OCI-LY7 (cell line): ENCODE data around the gene TRAF3IP1. TPM values are rescaled to one million over a fixed set of nuclear protein-coding genes. Genes with fewer than 3 reads are reported as not detected.
A peak's percentile ranks its signal among the peaks of the same experiment; 100 is the strongest.

ENCODE experiments used
- BruUV-seq: library from RNA; stranded (reverse); fragments of 400-500 nt; replicated peaks from 2 replicates; lab custom pipeline; 2021; lab: Mats Ljungman, UMichigan
- CTCF ChIA-PET: fragments of 300-600 bp; sonication (Branson Sonifier 250); formaldehyde crosslinking; loops from one replicate; lab custom pipeline; 2022; ENCODE audit warnings: antibody characterized with exemption; ENCODE audit not compliant: unreplicated experiment; lab: Charles Lee
- POLR2A ChIA-PET: fragments of 300-600 bp; sonication (Branson Sonifier 250); formaldehyde crosslinking; loops from one replicate; lab custom pipeline; 2022; ENCODE audit warnings: antibody characterized with exemption; lab: Charles Lee
- DNase-seq: peaks from one replicate; pipeline ENCODE4 v3.0.0-alpha.2; 2015; ENCODE audit warnings: low spot score
- H2AFZ ChIP-seq: fragments of 200-600 bp; sonication (generic), shearing (Covaris generic); 2 replicates; pipeline ENCODE4 v1.6.1; 2014; ENCODE audit warnings: mild to moderate bottlenecking, antibody characterized with exemption, low read length, moderate library complexity
- H3K27ac ChIP-seq: fragments of 200-600 bp; sonication (generic); 2 replicates; pipeline ENCODE4 v1.5.1; 2014; ENCODE audit warnings: mixed run types, low read depth, mild to moderate bottlenecking, moderate library complexity, low read length, inconsistent platforms; ENCODE audit not compliant: poor library complexity, severe bottlenecking
- H3K36me3 ChIP-seq: fragments of 200-600 bp; sonication (generic); 2 replicates; pipeline ENCODE4 v1.6.1; 2014; ENCODE audit warnings: mild to moderate bottlenecking, antibody characterized with exemption, low read length, moderate library complexity, mixed read lengths; ENCODE audit not compliant: insufficient read depth
- H3K4me1 ChIP-seq: fragments of 200-600 bp; sonication (generic); 2 replicates; pipeline ENCODE4 v1.5.1; 2014; ENCODE audit warnings: mild to moderate bottlenecking, low read length; ENCODE audit not compliant: insufficient read depth, poor library complexity, severe bottlenecking
- H3K4me2 ChIP-seq: fragments of 200-600 bp; sonication (generic); 2 replicates; pipeline ENCODE4 v1.6.1; 2014; ENCODE audit warnings: mild to moderate bottlenecking, low read length
- H3K4me3 ChIP-seq: fragments of 200-600 bp; sonication (generic); 2 replicates; pipeline ENCODE4 v1.5.1; 2014; ENCODE audit warnings: mild to moderate bottlenecking, low read depth, low read length; ENCODE audit not compliant: poor library complexity, severe bottlenecking
- H3K79me2 ChIP-seq: fragments of 200-600 bp; sonication (generic); 2 replicates; pipeline ENCODE4 v1.6.1; 2016; ENCODE audit warnings: low read depth, mild to moderate bottlenecking, low read length, moderate library complexity, mixed read lengths; ENCODE audit not compliant: insufficient read depth
- H3K9me2 ChIP-seq: fragments of 200-600 bp; sonication (generic); 2 replicates; pipeline ENCODE4 v1.6.1; 2016; ENCODE audit warnings: mild to moderate bottlenecking, low read length, mixed read lengths; ENCODE audit not compliant: insufficient read depth
- H3K9me3 ChIP-seq: fragments of 200-600 bp; sonication (generic); 2 replicates; pipeline ENCODE4 v1.6.1; 2014; ENCODE audit warnings: mild to moderate bottlenecking, mixed run types, low read length, mixed read lengths
- H4K20me1 ChIP-seq: fragments of 200-600 bp; sonication (generic); 2 replicates; pipeline ENCODE4 v1.6.1; 2014; ENCODE audit warnings: mild to moderate bottlenecking, antibody characterized with exemption, low read length, moderate library complexity, mixed read lengths; ENCODE audit not compliant: insufficient read depth
- CTCF ChIP-seq: fragments of 200-600 bp; sonication (generic); conservative IDR thresholded peaks from 2 replicates; pipeline ENCODE4 v1.5.1; 2014; ENCODE audit warnings: mild to moderate bottlenecking, antibody characterized with exemption, low read length, moderate library complexity, mixed read lengths
- EZH2phosphoT487 ChIP-seq: fragments of 200-600 bp; sonication (generic); IDR thresholded peaks from 2 replicates; pipeline ENCODE4 v1.6.1; 2018; ENCODE audit warnings: low read depth, borderline replicate concordance, mild to moderate bottlenecking, mixed run types, antibody characterized with exemption, low read length, moderate library complexity, mixed read lengths
- intact Hi-C: fragments of 100-400 bp; cut with micrococcal nuclease; formaldehyde crosslinking; loops from one replicate; pipeline ENCODE4 v1.10.0; 2022; ENCODE audit not compliant: unreplicated experiment
- total RNA-seq, 2 experiments: library from RNA; depleted of rRNA in 1 of 2; stranded (reverse); fragments of >200 nt in 1 of 2; shearing (Covaris generic) in 1 of 2; gene quantifications; 2 replicates each; pipeline ENCODE4 v1.2.3, GENCODE V29; 2014 to 2022

Gene TRAF3IP1
- total RNA-seq, 2 experiments from 2014 or later: 8.2 to 13.8 TPM

GRCh38 chr2:238302751-238303150, 17.6 kb upstream of the TRAF3IP1 start:
- Histone ChIP-seq H2AFZ (no peak overlapping the region), H3K36me3 (no peaks in the 10 kb centered on the region), H3K4me3 (no peak overlapping the region), H3K4me1 (peaks cover 21% of the 10 kb centered on the region), H3K79me2 (no peaks in the 10 kb centered on the region), H4K20me1 (no peaks in the 10 kb centered on the region), H3K9me2 (no peaks in the 10 kb centered on the region), H3K27ac (no peak overlapping the region), H3K4me2 (no peak overlapping the region), H3K9me3 (no peaks in the 10 kb centered on the region)
- no peak for DNase-seq
- CTCF ChIA-PET: no interaction called here
- no peak for TF ChIP-seq EZH2phosphoT487
- TF ChIP-seq CTCF: no peak
- intact Hi-C loops: no loop called here
- POLR2A ChIA-PET: interaction anchor here (0.7 to 0.8 kb wide), 2 partner anchors 12 kb away, joined by 3 to 5 read pairs; no protein-coding TSS in a partner anchor
- BruUV-seq: no TSS peak

GRCh38 chr2:238304116-238304515, 16.2 kb upstream of the TRAF3IP1 start:
- TF ChIP-seq EZH2phosphoT487 (no peak), CTCF (no peak)
- peak; percentile 18 for DNase-seq
- Histone ChIP-seq H3K4me3 (no peak overlapping the region), H4K20me1 (no peaks in the 10 kb centered on the region), H3K27ac (no peak overlapping the region), H3K79me2 (no peaks in the 10 kb centered on the region), H3K9me3 (no peaks in the 10 kb centered on the region), H3K36me3 (no peaks in the 10 kb centered on the region), H3K4me1 (peaks cover 21% of the 10 kb centered on the region), H2AFZ (no peak overlapping the region; the same call in 1 of the 2 replicates), H3K9me2 (no peaks in the 10 kb centered on the region), H3K4me2 (peak overlapping the region; percentile 17; the same call in 1 of the 2 replicates)
- CTCF ChIA-PET: interaction anchor here (1.1 kb wide), 1 partner anchor 10 kb away, joined by 3 read pairs; no protein-coding TSS in a partner anchor
- intact Hi-C loops: no loop called here
- no TSS peak for BruUV-seq
- POLR2A ChIA-PET: interaction anchor here (0.6 kb wide), 2 partner anchors 13 to 189 kb away, joined by 3 to 5 read pairs; no protein-coding TSS in a partner anchor

- peak; percentile 61 for TF ChIP-seq CTCF
- TF ChIP-seq EZH2phosphoT487: no peak
- BruUV-seq: no TSS peak
- Histone ChIP-seq H3K4me3 (no peak overlapping the region), H3K4me1 (peaks cover 21% of the 10 kb centered on the region), H3K9me2 (no peaks in the 10 kb centered on the region), H3K4me2 (no peak overlapping the region), H2AFZ (no peak overlapping the region), H3K9me3 (no peaks in the 10 kb centered on the region), H3K79me2 (no peaks in the 10 kb centered on the region), H4K20me1 (no peaks in the 10 kb centered on the region), H3K27ac (no peak overlapping the region), H3K36me3 (no peaks in the 10 kb centered on the region)
- intact Hi-C loops: no loop called here
- CTCF ChIA-PET: interaction anchor here (0.5 to 1.1 kb wide), 2 partner anchors 11 to 36 kb away, joined by 3 read pairs; no protein-coding TSS in a partner anchor
- POLR2A ChIA-PET: no interaction called here
- DNase-seq: peak; percentile 34
These were observed 15.0 kb upstream of the TRAF3IP1 start for GRCh38 chr2:238305092-238305862.
